ENCODE data around the gene EID2. TPM values are rescaled to one million over a fixed set of nuclear protein-coding genes. Genes with fewer than 3 reads are reported as not detected.

The EID2 gene, protein sequence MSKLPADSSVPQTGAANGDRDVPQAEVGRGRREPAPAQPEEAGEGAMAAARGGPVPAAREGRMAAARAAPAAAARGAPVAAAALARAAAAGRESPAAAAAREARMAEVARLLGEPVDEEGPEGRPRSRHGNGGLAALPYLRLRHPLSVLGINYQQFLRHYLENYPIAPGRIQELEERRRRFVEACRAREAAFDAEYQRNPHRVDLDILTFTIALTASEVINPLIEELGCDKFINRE
- polyA plus RNA-seq = 10 to 100 TPM in 3 of 4 donors, 1 to 10 TPM in 1; 9.9 to 13.4 (median 11.9) TPM
- long read RNA-seq, donor 1, transcript EID2-201 (1 exons, 1,629 nt) = major isoform, 32 of 32 reads
- long read RNA-seq, donor 1, partial matches to known transcripts = 0 of 32 reads
- long read RNA-seq, donor 1, other reads (novel, unspliced or antisense) = 0 of 32 reads
- long read RNA-seq, donor 2, transcript EID2-201 (1 exons, 1,629 nt) = major isoform, 7 of 7 reads
- long read RNA-seq, donor 2, partial matches to known transcripts = 0 of 7 reads
- long read RNA-seq, donor 2, other reads (novel, unspliced or antisense) = 0 of 7 reads
- long read RNA-seq, donor 3, transcript EID2-201 (1 exons, 1,629 nt) = major isoform, 11 of 11 reads
- long read RNA-seq, donor 3, partial matches to known transcripts = 0 of 11 reads
- long read RNA-seq, donor 3, other reads (novel, unspliced or antisense) = 0 of 11 reads
- long read RNA-seq, donor 4 = 0 reads
- long read RNA-seq, donor 5, transcript EID2-201 (1 exons, 1,629 nt) = major isoform, 7 of 7 reads
- long read RNA-seq, donor 5, partial matches to known transcripts = 0 of 7 reads
- long read RNA-seq, donor 5, other reads (novel, unspliced or antisense) = 0 of 7 reads
- long read RNA-seq, donor 6, transcript EID2-201 (1 exons, 1,629 nt) = major isoform, 5 of 5 reads
- long read RNA-seq, donor 6, partial matches to known transcripts = 0 of 5 reads
- long read RNA-seq, donor 6, other reads (novel, unspliced or antisense) = 0 of 5 reads
- long read RNA-seq, donor 7, transcript EID2-201 (1 exons, 1,629 nt) = major isoform, 23 of 23 reads
- long read RNA-seq, donor 7, partial matches to known transcripts = 0 of 23 reads
- long read RNA-seq, donor 7, other reads (novel, unspliced or antisense) = 0 of 23 reads
- long read RNA-seq, donor 8, partial matches to known transcripts = 0 of 2 reads
- long read RNA-seq, donor 8, other reads (novel, unspliced or antisense) = 0 of 2 reads
- long read RNA-seq, donor 9, partial matches to known transcripts = 0 of 2 reads
- long read RNA-seq, donor 9, other reads (novel, unspliced or antisense) = 0 of 2 reads
- long read RNA-seq, donor 10, transcript EID2-201 (1 exons, 1,629 nt) = major isoform, 25 of 25 reads
- long read RNA-seq, donor 10, partial matches to known transcripts = 0 of 25 reads
- long read RNA-seq, donor 10, other reads (novel, unspliced or antisense) = 0 of 25 reads

- peak within 1 kb of the TSS; percentile 80 to 97 (median 92) for H3K27ac ChIP-seq (ENCODE audit: low read depth in 1 of 3, low read length in 2 of 3)
- no peaks in the 10 kb centered on the region for H3K9me3 ChIP-seq (ENCODE audit: control insufficient read depth in 2 of 2, insufficient read depth in 1 of 2, low read depth in 1 of 2, low read length in 1 of 2)
- 0% methylated on average over 70 to 84 of the region's 84 CpGs for WGBS, 3 donors
- no peaks in the 10 kb centered on the region for H3K27me3 ChIP-seq (ENCODE audit: control insufficient read depth in 3 of 3, insufficient read depth in 3 of 3, low read length in 3 of 3)
- DNase-seq = peak; percentile 93 to 97
- H3K36me3 ChIP-seq (ENCODE audit: control insufficient read depth in 3 of 3, insufficient read depth in 2 of 3, low read depth in 1 of 3, low read length in 3 of 3) = no peaks in the 10 kb centered on the region
- FAIRE-seq = no peak
- peak within 1 kb of the TSS; percentile 76 to 93 (median 88) for H3K4me3 ChIP-seq (ENCODE audit: low read depth in 1 of 3, low read length in 3 of 3)
- peaks cover 0 to 5% (median 0%) of the 10 kb centered on the region in 3 donors for H3K4me1 ChIP-seq (ENCODE audit: control insufficient read depth in 3 of 3, insufficient read depth in 2 of 3, low read depth in 1 of 3, low read length in 2 of 3)
Measured at GRCh38 chr19:39539518-39540332, at the start of gene EID2. Gene EID2 (minus strand): TSS chr19:39540161. CDS start chr19:39540079, 82 bp downstream.

DNA sequence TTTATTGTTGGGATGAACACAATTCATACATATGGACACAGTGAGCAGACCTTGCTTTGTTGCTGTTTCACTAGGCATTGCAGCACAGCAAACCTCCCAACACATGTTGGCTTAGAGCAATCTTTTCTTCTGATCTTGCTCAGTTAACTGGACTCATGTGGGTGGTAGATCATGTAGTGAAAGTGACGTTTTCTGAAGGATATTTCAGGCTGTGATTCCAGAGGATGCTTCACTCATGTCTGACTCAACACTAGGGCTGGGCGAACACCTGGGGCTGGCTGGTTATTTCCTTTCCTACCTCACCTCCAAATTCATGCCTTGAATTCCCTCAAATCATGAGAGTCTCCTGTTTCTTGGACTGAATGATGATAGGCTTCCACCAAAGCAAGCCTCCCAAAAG is 48.1 kb upstream of the EID2 start:
- FAIRE-seq (no peak), DNase-seq (no peak)
- Histone ChIP-seq H3K4me3 (ENCODE audit: low read depth in 1 of 3, low read length in 3 of 3) (no peak overlapping the region), H3K27ac (ENCODE audit: low read depth in 1 of 3, low read length in 2 of 3) (no peak overlapping the region), H3K4me1 (ENCODE audit: control insufficient read depth in 3 of 3, insufficient read depth in 2 of 3, low read depth in 1 of 3, low read length in 2 of 3) (no peaks in the 10 kb centered on the region), H3K27me3 (ENCODE audit: control insufficient read depth in 3 of 3, insufficient read depth in 3 of 3, low read length in 3 of 3) (peaks cover 0 to 4% (median 0%) of the 10 kb centered on the region in 3 donors), H3K9me3 (ENCODE audit: control insufficient read depth in 2 of 2, insufficient read depth in 1 of 2, low read depth in 1 of 2, low read length in 1 of 2) (no peaks in the 10 kb centered on the region), H3K36me3 (ENCODE audit: control insufficient read depth in 3 of 3, insufficient read depth in 2 of 3, low read depth in 1 of 3, low read length in 3 of 3) (no peaks in the 10 kb centered on the region)
- 28 to 47% (median 35%) methylated on average over 2 of the region's 2 CpGs for WGBS, 3 donors

DNA sequence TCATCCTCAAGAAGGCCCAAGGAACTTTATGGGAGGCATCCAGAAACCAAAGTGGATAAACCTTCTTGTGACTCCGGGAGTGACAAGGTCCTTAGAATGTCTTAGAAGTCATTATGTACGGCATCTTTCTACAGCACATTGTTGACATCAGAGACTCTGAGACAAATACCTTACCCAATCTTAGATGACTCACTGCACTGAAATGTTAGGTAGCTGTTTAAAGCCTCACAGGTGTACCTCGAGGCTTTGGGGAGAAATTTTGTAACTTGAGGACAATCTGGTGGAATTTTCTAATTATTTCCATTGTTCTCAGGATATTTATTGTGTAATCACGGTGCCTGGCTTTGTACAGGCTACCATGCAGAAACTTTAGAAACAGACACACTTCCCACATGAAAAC is 47.5 kb upstream of the EID2 start:
- Histone ChIP-seq H3K36me3 (ENCODE audit: control insufficient read depth in 3 of 3, insufficient read depth in 2 of 3, low read depth in 1 of 3, low read length in 3 of 3) (no peaks in the 10 kb centered on the region), H3K27me3 (ENCODE audit: control insufficient read depth in 3 of 3, insufficient read depth in 3 of 3, low read length in 3 of 3) (peaks cover 0 to 4% (median 0%) of the 10 kb centered on the region in 3 donors), H3K9me3 (ENCODE audit: control insufficient read depth in 2 of 2, insufficient read depth in 1 of 2, low read depth in 1 of 2, low read length in 1 of 2) (no peaks in the 10 kb centered on the region), H3K4me1 (ENCODE audit: control insufficient read depth in 3 of 3, insufficient read depth in 2 of 3, low read depth in 1 of 3, low read length in 2 of 3) (no peaks in the 10 kb centered on the region), H3K4me3 (ENCODE audit: low read depth in 1 of 3, low read length in 3 of 3) (no peak overlapping the region), H3K27ac (ENCODE audit: low read depth in 1 of 3, low read length in 2 of 3) (no peak overlapping the region)
- FAIRE-seq (no peak), DNase-seq (no peak)
- WGBS, 3 donors = 58 to 66% (median 62%) methylated on average over 4 of the region's 4 CpGs

- peaks cover 0 to 4% (median 0%) of the 10 kb centered on the region in 3 donors for H3K27me3 ChIP-seq (ENCODE audit: control insufficient read depth in 3 of 3, insufficient read depth in 3 of 3, low read length in 3 of 3)
- no peaks in the 10 kb centered on the region for H3K4me1 ChIP-seq (ENCODE audit: control insufficient read depth in 3 of 3, insufficient read depth in 2 of 3, low read depth in 1 of 3, low read length in 2 of 3)
- no peak overlapping the region for H3K4me3 ChIP-seq (ENCODE audit: low read depth in 1 of 3, low read length in 3 of 3)
- no peaks in the 10 kb centered on the region for H3K36me3 ChIP-seq (ENCODE audit: control insufficient read depth in 3 of 3, insufficient read depth in 2 of 3, low read depth in 1 of 3, low read length in 3 of 3)
- no peak overlapping the region for H3K27ac ChIP-seq (ENCODE audit: low read depth in 1 of 3, low read length in 2 of 3)
- 42 to 54% (median 43%) methylated on average over 8 of the region's 8 CpGs for WGBS, 3 donors
- no peaks in the 10 kb centered on the region for H3K9me3 ChIP-seq (ENCODE audit: control insufficient read depth in 2 of 2, insufficient read depth in 1 of 2, low read depth in 1 of 2, low read length in 1 of 2)
- DNase-seq = peak in 1 of 2 donors; percentile 10
- no peak for FAIRE-seq
Measured at GRCh38 chr19:39582891-39583625, 43.1 kb upstream of the EID2 start.

- DNase-seq (no peak), FAIRE-seq (no peak)
- H3K9me3 ChIP-seq (ENCODE audit: control insufficient read depth in 2 of 2, insufficient read depth in 1 of 2, low read depth in 1 of 2, low read length in 1 of 2) = no peaks in the 10 kb centered on the region
- no peaks in the 10 kb centered on the region for H3K36me3 ChIP-seq (ENCODE audit: control insufficient read depth in 3 of 3, insufficient read depth in 2 of 3, low read depth in 1 of 3, low read length in 3 of 3)
- no peak overlapping the region for H3K27ac ChIP-seq (ENCODE audit: low read depth in 1 of 3, low read length in 2 of 3)
- 54 to 57% (median 54%) methylated on average over 4 of the region's 4 CpGs for WGBS, 3 donors
- H3K4me1 ChIP-seq (ENCODE audit: control insufficient read depth in 3 of 3, insufficient read depth in 2 of 3, low read depth in 1 of 3, low read length in 2 of 3) = no peaks in the 10 kb centered on the region
- no peak overlapping the region for H3K4me3 ChIP-seq (ENCODE audit: low read depth in 1 of 3, low read length in 3 of 3)
- peaks cover 0 to 4% (median 0%) of the 10 kb centered on the region in 3 donors for H3K27me3 ChIP-seq (ENCODE audit: control insufficient read depth in 3 of 3, insufficient read depth in 3 of 3, low read length in 3 of 3)
Measured at GRCh38 chr19:39582442-39582841, 42.5 kb upstream of the EID2 start.

GRCh38 chr19:39568604-39569003 is 28.6 kb upstream of the EID2 start:
- H3K36me3 ChIP-seq (ENCODE audit: control insufficient read depth in 3 of 3, insufficient read depth in 2 of 3, low read depth in 1 of 3, low read length in 3 of 3) = no peaks in the 10 kb centered on the region
- no peak overlapping the region for H3K4me3 ChIP-seq (ENCODE audit: low read depth in 1 of 3, low read length in 3 of 3)
- H3K4me1 ChIP-seq (ENCODE audit: control insufficient read depth in 3 of 3, insufficient read depth in 2 of 3, low read depth in 1 of 3, low read length in 2 of 3) = no peaks in the 10 kb centered on the region
- no peak for DNase-seq
- H3K27me3 ChIP-seq (ENCODE audit: control insufficient read depth in 3 of 3, insufficient read depth in 3 of 3, low read length in 3 of 3) = peaks cover 0 to 5% (median 3%) of the 10 kb centered on the region in 3 donors
- 42 to 61% (median 47%) methylated on average over 3 of the region's 3 CpGs for WGBS, 3 donors
- FAIRE-seq = no peak
- no peaks in the 10 kb centered on the region for H3K9me3 ChIP-seq (ENCODE audit: control insufficient read depth in 2 of 2, insufficient read depth in 1 of 2, low read depth in 1 of 2, low read length in 1 of 2)
- no peak overlapping the region for H3K27ac ChIP-seq (ENCODE audit: low read depth in 1 of 3, low read length in 2 of 3)

- Histone ChIP-seq H3K27me3 (ENCODE audit: control insufficient read depth in 3 of 3, insufficient read depth in 3 of 3, low read length in 3 of 3) (peaks cover 0 to 6% (median 3%) of the 10 kb centered on the region in 3 donors), H3K9me3 (ENCODE audit: control insufficient read depth in 2 of 2, insufficient read depth in 1 of 2, low read depth in 1 of 2, low read length in 1 of 2) (no peaks in the 10 kb centered on the region), H3K4me3 (ENCODE audit: low read depth in 1 of 3, low read length in 3 of 3) (no peak overlapping the region), H3K4me1 (ENCODE audit: control insufficient read depth in 3 of 3, insufficient read depth in 2 of 3, low read depth in 1 of 3, low read length in 2 of 3) (no peaks in the 10 kb centered on the region), H3K27ac (ENCODE audit: low read depth in 1 of 3, low read length in 2 of 3) (no peak overlapping the region), H3K36me3 (ENCODE audit: control insufficient read depth in 3 of 3, insufficient read depth in 2 of 3, low read depth in 1 of 3, low read length in 3 of 3) (no peaks in the 10 kb centered on the region)
- no peak for FAIRE-seq
- no peak for DNase-seq
- WGBS, 3 donors = 37 to 51% (median 48%) methylated on average over 3 of the region's 3 CpGs
Measured at GRCh38 chr19:39566064-39566463, 26.1 kb upstream of the EID2 start.
